Measurements from ENCODE around the gene CBX4. TPM values are rescaled to one million over a fixed set of nuclear protein-coding genes. Genes with fewer than 3 reads are reported as not detected.
A peak's percentile ranks its signal among the peaks of the same experiment; 100 is the strongest.

CBX4 gene
- total and polyA plus RNA-seq, 2 of the 13 experiments (the other 11 are each of a cell fraction or from before 2014, with no cell fraction given), result 25.8 to 50.8 TPM

- Histone ChIP-seq H3K79me2 (ENCODE audit: insufficient read depth, low read length) (no peaks in the 10 kb centered on the region), H3K36me3 (replicated peaks in 1 of 2; ENCODE audit: control insufficient read depth in 1 of 2, insufficient read depth in 2 of 2, low read length in 2 of 2) (no peaks in the 10 kb centered on the region), H2AFZ (ENCODE audit: low read length) (no peak overlapping the region), H3K4me2 (ENCODE audit: low read depth, low read length) (no peak overlapping the region), H3K9me3 (ENCODE audit: low read length) (no peaks in the 10 kb centered on the region), H3K9ac (ENCODE audit: insufficient read depth, low read depth, low read length) (no peak overlapping the region), H3K4me3 (replicated peaks in 1 of 3; ENCODE audit: insufficient read depth in 1 of 3, low read depth in 2 of 3, low read length in 3 of 3) (no peak overlapping the region), H3K4me1 (ENCODE audit: insufficient read depth, low read length) (peaks cover 17% of the 10 kb centered on the region), H3K27me3 (ENCODE audit: control insufficient read depth in 1 of 2, insufficient read depth in 2 of 2, low read length in 2 of 2) (peaks cover 2 to 38% of the 10 kb centered on the region in 2 experiments; a peak in 4 of 5 replicates), H4K20me1 (ENCODE audit: insufficient read depth, low read length) (no peaks in the 10 kb centered on the region), H3K27ac (ENCODE audit: extremely low read length, insufficient read depth, low read length) (no peak overlapping the region)
- TF ChIP-seq NBN (conservative IDR thresholded peaks at IDR 0.05) (no peak), ZSCAN21 (CRISPR knock-in tag; IDR thresholded peaks at IDR 0.05; ENCODE audit: borderline replicate concordance) (no peak), FOXC1 (CRISPR knock-in tag; IDR thresholded peaks at IDR 0.05; ENCODE audit: borderline replicate concordance) (no peak), ZNF770 (CRISPR knock-in tag; IDR thresholded peaks at IDR 0.05) (peak; percentile 22; the same call in 1 of the 2 replicates), GATA4 (IDR thresholded peaks at IDR 0.05; ENCODE audit: borderline replicate concordance, low read depth) (no peak)
- no peak for FAIRE-seq
- intact Hi-C loops (cut with micrococcal nuclease; ENCODE audit: unreplicated experiment), result no loop called here
- 79% methylated on average over 17 of the region's 17 CpGs for WGBS (ENCODE audit: low lambda C conversion rate)
- POLR2A ChIA-PET, result interaction anchor here (1.4 kb wide), 1 partner anchor 38 kb away, joined by 4 read pairs; no protein-coding TSS in a partner anchor
- no peak for DNase-seq (ENCODE audit: low spot score)
- CTCF ChIA-PET (ENCODE audit: low intra/inter-chr PET ratio, low total read pairs), result no interaction called here
- BruUV-seq (replicated peaks), result no TSS peak
- in situ Hi-C loops (cut with HindIII; ENCODE audit: extremely low pct_ligation_motif_present, low pct_unique_long_range_greater_than_20kb), result no loop called here
- no peak for ATAC-seq
Measured at GRCh38 chr17:79888009-79888540, 48.8 kb upstream of the CBX4 start.

DNA sequence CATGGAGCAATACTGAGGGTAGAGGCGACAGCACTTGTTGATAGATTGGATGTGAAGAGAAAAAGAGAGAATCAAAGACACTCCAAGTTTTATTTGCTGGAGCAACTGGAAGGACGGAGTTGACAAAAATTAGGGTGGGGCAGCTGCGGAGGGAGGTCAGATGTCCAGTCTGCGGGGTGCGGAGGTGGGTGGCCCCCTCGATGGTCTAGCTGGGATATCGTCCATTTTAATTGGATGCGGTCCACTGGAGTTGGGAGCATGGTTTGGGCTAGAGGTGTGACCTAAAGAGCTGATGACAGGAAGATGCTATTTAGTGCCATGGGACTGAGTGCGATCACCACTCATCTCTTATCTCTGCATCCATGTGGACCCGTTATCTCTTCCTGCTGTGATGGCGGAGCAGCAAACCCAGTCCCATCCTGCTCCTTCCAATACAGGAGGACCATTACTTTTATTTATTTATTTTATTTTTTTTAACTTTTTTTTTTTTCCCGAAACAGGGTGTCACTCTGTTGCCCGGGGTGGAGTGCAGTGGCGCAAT, 48.3 kb upstream of the CBX4 start:
- no peak overlapping the region for H3K4me3 ChIP-seq (replicated peaks in 1 of 3; ENCODE audit: insufficient read depth in 1 of 3, low read depth in 2 of 3, low read length in 3 of 3)
- DNase-seq (ENCODE audit: low spot score) (no peak), FAIRE-seq (no peak), ATAC-seq (no peak)
- intact Hi-C loops (cut with micrococcal nuclease; ENCODE audit: unreplicated experiment), result no loop called here
- no peak overlapping the region for H2AFZ ChIP-seq (ENCODE audit: low read length)
- no peaks in the 10 kb centered on the region for H3K36me3 ChIP-seq (replicated peaks in 1 of 2; ENCODE audit: control insufficient read depth in 1 of 2, insufficient read depth in 2 of 2, low read length in 2 of 2)
- WGBS (ENCODE audit: low lambda C conversion rate), result 73% methylated on average over 14 of the region's 14 CpGs
- CTCF ChIA-PET (ENCODE audit: low intra/inter-chr PET ratio, low total read pairs), result no interaction called here
- H3K79me2 ChIP-seq (ENCODE audit: insufficient read depth, low read length), result no peaks in the 10 kb centered on the region
- H3K9ac ChIP-seq (ENCODE audit: insufficient read depth, low read depth, low read length), result no peak overlapping the region
- H3K4me1 ChIP-seq (ENCODE audit: insufficient read depth, low read length), result peaks cover 23% of the 10 kb centered on the region
- no peaks in the 10 kb centered on the region for H4K20me1 ChIP-seq (ENCODE audit: insufficient read depth, low read length)
- no peak overlapping the region for H3K4me2 ChIP-seq (ENCODE audit: low read depth, low read length)
- POLR2A ChIA-PET, result no interaction called here
- BruUV-seq (replicated peaks), result no TSS peak
- H3K27ac ChIP-seq (ENCODE audit: extremely low read length, insufficient read depth, low read length), result no peak overlapping the region
- in situ Hi-C loops (cut with HindIII; ENCODE audit: extremely low pct_ligation_motif_present, low pct_unique_long_range_greater_than_20kb), result no loop called here
- H3K27me3 ChIP-seq (ENCODE audit: control insufficient read depth in 1 of 2, insufficient read depth in 2 of 2, low read length in 2 of 2), result peaks cover 2 to 34% of the 10 kb centered on the region in 2 experiments; a peak in 4 of 5 replicates
- H3K9me3 ChIP-seq (ENCODE audit: low read length), result no peaks in the 10 kb centered on the region
- TF ChIP-seq BCL6 (CRISPR knock-in tag; IDR thresholded peaks at IDR 0.05) (no peak), ZNF556 (CRISPR knock-in tag; IDR thresholded peaks at IDR 0.05; ENCODE audit: borderline replicate concordance) (no peak)
- TF ChIP-seq, protein P1, sequence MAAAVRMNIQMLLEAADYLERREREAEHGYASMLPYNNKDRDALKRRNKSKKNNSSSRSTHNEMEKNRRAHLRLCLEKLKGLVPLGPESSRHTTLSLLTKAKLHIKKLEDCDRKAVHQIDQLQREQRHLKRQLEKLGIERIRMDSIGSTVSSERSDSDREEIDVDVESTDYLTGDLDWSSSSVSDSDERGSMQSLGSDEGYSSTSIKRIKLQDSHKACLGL (CRISPR knock-in tag; IDR thresholded peaks at IDR 0.05), result no peak
- TF ChIP-seq, protein P2, sequence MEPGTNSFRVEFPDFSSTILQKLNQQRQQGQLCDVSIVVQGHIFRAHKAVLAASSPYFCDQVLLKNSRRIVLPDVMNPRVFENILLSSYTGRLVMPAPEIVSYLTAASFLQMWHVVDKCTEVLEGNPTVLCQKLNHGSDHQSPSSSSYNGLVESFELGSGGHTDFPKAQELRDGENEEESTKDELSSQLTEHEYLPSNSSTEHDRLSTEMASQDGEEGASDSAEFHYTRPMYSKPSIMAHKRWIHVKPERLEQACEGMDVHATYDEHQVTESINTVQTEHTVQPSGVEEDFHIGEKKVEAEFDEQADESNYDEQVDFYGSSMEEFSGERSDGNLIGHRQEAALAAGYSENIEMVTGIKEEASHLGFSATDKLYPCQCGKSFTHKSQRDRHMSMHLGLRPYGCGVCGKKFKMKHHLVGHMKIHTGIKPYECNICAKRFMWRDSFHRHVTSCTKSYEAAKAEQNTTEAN (CRISPR knock-in tag; conservative IDR thresholded peaks at IDR 0.05), result no peak
